SH-SY5Y (cell line): Measurements from ENCODE around the gene LYPD1.

Experiments
- GATA2 ChIP-seq: IDR thresholded peaks from 2 replicates; pipeline ENCODE4 v1.6.1; 2011; ENCODE audit warnings: mild to moderate bottlenecking, low read depth, low read length
- GATA3 ChIP-seq: IDR thresholded peaks from 2 replicates; pipeline ENCODE4 v1.6.1; 2011; ENCODE audit warnings: low read depth, mild to moderate bottlenecking, low read length, moderate library complexity

DNA sequence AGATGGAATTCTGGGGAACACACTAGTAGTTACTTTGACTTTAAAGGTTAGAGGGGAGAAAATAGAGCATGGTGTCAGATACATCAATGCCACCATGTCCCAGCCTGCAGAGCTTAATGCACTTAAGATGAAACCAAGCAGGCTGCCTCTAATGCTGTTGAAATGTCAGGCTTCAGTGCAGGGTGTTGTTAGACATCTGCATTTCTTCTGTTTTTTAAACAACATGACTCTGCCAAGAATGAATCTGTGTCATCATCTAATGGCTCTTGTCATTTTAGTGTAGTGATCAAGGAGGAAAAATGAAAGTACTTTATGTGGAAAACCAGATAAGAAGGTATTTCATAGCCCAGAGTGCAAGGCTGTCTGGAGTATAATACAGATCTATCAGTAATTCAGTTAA is 29.9 kb downstream of the LYPD1 start:
- TF ChIP-seq GATA2 (no peak), GATA3 (no peak)
